ENCODE measurements around the gene TMEM185B.
"Not testable (repeated sequence)": the region's sequence is repeated elsewhere in the genome, so short reads cannot be mapped to it uniquely, and the experiment has no call there.

TMEM185B gene

GRCh38 chr2:120204945-120205670 lies 18.1 kb downstream of the TMEM185B start:
- no peak for DNase-seq

- no peak for DNase-seq
Observed at GRCh38 chr2:120204417-120204816, 18.8 kb downstream of the TMEM185B start.

GRCh38 chr2:120204022-120204405 lies 19.2 kb downstream of the TMEM185B start:
- DNase-seq = no peak

- DNase-seq = no peak
Observed at GRCh38 chr2:120203251-120204021, 19.8 kb downstream of the TMEM185B start.

GRCh38 chr2:120199817-120200459 lies 23.3 kb downstream of the TMEM185B start:
- DNase-seq = not testable (repeated sequence)

GRCh38 chr2:120195553-120195952 lies 27.6 kb downstream of the TMEM185B start:
- no peak for DNase-seq

- DNase-seq = no peak
Observed at GRCh38 chr2:120192280-120192679, 30.9 kb downstream of the TMEM185B start.

GRCh38 chr2:120189189-120189588 lies 34.0 kb downstream of the TMEM185B start:
- no peak for DNase-seq

- peak; percentile 10 for DNase-seq
Observed at GRCh38 chr2:120182019-120182560, 41.1 kb downstream of the TMEM185B start.

- DNase-seq = no peak
Observed at GRCh38 chr2:120180066-120180465, 43.1 kb downstream of the TMEM185B start.

- no peak for DNase-seq
Observed at GRCh38 chr2:120179396-120179795, 43.8 kb downstream of the TMEM185B start.

- no peak for DNase-seq
Observed at GRCh38 chr2:120177973-120178372, 45.2 kb downstream of the TMEM185B start.

- peak; percentile 83 for DNase-seq
Observed at GRCh38 chr2:120177001-120177621, 46.1 kb downstream of the TMEM185B start.

GRCh38 chr2:120176526-120176925 lies 46.7 kb downstream of the TMEM185B start:
- DNase-seq = no peak

- peak; percentile 73 for DNase-seq
Observed at GRCh38 chr2:120174963-120175581, 48.1 kb downstream of the TMEM185B start.
